ACC112 (cell line): Measurements from ENCODE around the gene PLEKHG4B.
"Not testable (repeated sequence)": the region's sequence is repeated elsewhere in the genome, so short reads cannot be mapped to it uniquely, and the experiment has no call there.

ENCODE experiments used
- H2AFZ ChIP-seq: fragments of 200-600 bp; sonication (generic); one replicate; pipeline ENCODE4 v1.6.0; 2017; ENCODE audit warnings: antibody characterized with exemption, low read length; ENCODE audit not compliant: unreplicated experiment
- H3K27ac ChIP-seq: fragments of 200-600 bp; sonication (generic); 2 replicates; pipeline ENCODE4 v1.5.1; 2014; ENCODE audit warnings: low read depth, mild to moderate bottlenecking, antibody characterized with exemption, low read length, moderate library complexity
- H3K27me3 ChIP-seq: fragments of 200-600 bp; sonication (generic); 2 replicates; pipeline ENCODE4 v1.6.1; 2014; ENCODE audit warnings: mild to moderate bottlenecking, antibody characterized with exemption, low read length, moderate library complexity, mixed read lengths; ENCODE audit not compliant: insufficient read depth
- H3K36me3 ChIP-seq: fragments of 200-600 bp; sonication (generic); 2 replicates; pipeline ENCODE4 v1.6.1; 2016; ENCODE audit warnings: mild to moderate bottlenecking, antibody characterized with exemption, low read length, moderate library complexity, mixed read lengths; ENCODE audit not compliant: insufficient read depth
- H3K4me1 ChIP-seq: fragments of 200-600 bp; sonication (generic); one replicate; pipeline ENCODE4 v1.6.1; 2016; ENCODE audit warnings: low read length, mixed read lengths; ENCODE audit not compliant: insufficient read depth, unreplicated experiment, control insufficient read depth
- H3K4me3 ChIP-seq: fragments of 200-600 bp; sonication (generic); 2 replicates; pipeline ENCODE4 v1.5.1; 2014; ENCODE audit warnings: mild to moderate bottlenecking, low read depth, low read length
- H3K79me2 ChIP-seq: fragments of 200-600 bp; sonication (generic); one replicate; pipeline ENCODE4 v1.6.0; 2016; ENCODE audit warnings: low read length; ENCODE audit not compliant: control insufficient read depth, unreplicated experiment, insufficient read depth

PLEKHG4B gene

GRCh38 chr5:196350-196749, 104.4 kb downstream of the PLEKHG4B start:
- Histone ChIP-seq H3K36me3 (no peaks in the 10 kb centered on the region), H3K4me1 (no peaks in the 10 kb centered on the region), H2AFZ (no peak overlapping the region), H3K27me3 (no peaks in the 10 kb centered on the region), H3K4me3 (no peak overlapping the region), H3K27ac (no peak overlapping the region), H3K79me2 (no peaks in the 10 kb centered on the region)

- not testable (repeated sequence) for H3K27me3 ChIP-seq, H3K79me2 ChIP-seq, H3K4me3 ChIP-seq, H2AFZ ChIP-seq, H3K36me3 ChIP-seq, H3K27ac ChIP-seq, H3K4me1 ChIP-seq
Observed at GRCh38 chr5:197031-197430, 105.1 kb downstream of the PLEKHG4B start.

- Histone ChIP-seq H3K4me3 (no peak overlapping the region), H3K36me3 (no peaks in the 10 kb centered on the region), H3K27ac (no peak overlapping the region)
Observed at GRCh38 chr5:197892-198489, 106.0 kb downstream of the PLEKHG4B start.

GRCh38 chr5:198516-199196, 106.7 kb downstream of the PLEKHG4B start:
- Histone ChIP-seq H3K79me2 (peaks cover 2% of the 10 kb centered on the region), H2AFZ (no peak overlapping the region), H3K27me3 (no peaks in the 10 kb centered on the region), H3K27ac (no peak overlapping the region), H3K4me1 (no peaks in the 10 kb centered on the region), H3K36me3 (no peaks in the 10 kb centered on the region), H3K4me3 (no peak overlapping the region)

More at GRCh38 chr5:197892-198489, 106.0 kb downstream of the PLEKHG4B start:
- H3K79me2 ChIP-seq, result peaks cover 2% of the 10 kb centered on the region
- H3K27me3 ChIP-seq, result no peaks in the 10 kb centered on the region
- H3K4me1 ChIP-seq, result no peaks in the 10 kb centered on the region
- H2AFZ ChIP-seq, result no peak overlapping the region

GRCh38 chr5:199197-199949, 107.4 kb downstream of the PLEKHG4B start:
- Histone ChIP-seq H3K4me3 (no peak overlapping the region), H3K79me2 (peaks cover 2% of the 10 kb centered on the region), H2AFZ (no peak overlapping the region), H3K4me1 (no peaks in the 10 kb centered on the region), H3K36me3 (no peaks in the 10 kb centered on the region), H3K27ac (no peak overlapping the region), H3K27me3 (no peaks in the 10 kb centered on the region)

- Histone ChIP-seq H3K27ac (no peak overlapping the region), H3K4me1 (no peaks in the 10 kb centered on the region)
Observed at GRCh38 chr5:199950-200645, 108.1 kb downstream of the PLEKHG4B start.

GRCh38 chr5:200985-201384, 109.0 kb downstream of the PLEKHG4B start:
- Histone ChIP-seq H3K27ac (no peak overlapping the region), H3K27me3 (no peaks in the 10 kb centered on the region), H3K4me1 (peaks cover under 1% of the 10 kb centered on the region), H2AFZ (no peak overlapping the region), H3K4me3 (no peak overlapping the region), H3K36me3 (no peaks in the 10 kb centered on the region), H3K79me2 (peaks cover 12% of the 10 kb centered on the region)

More at GRCh38 chr5:199950-200645, 108.1 kb downstream of the PLEKHG4B start:
- H3K79me2 ChIP-seq, result peaks cover 5% of the 10 kb centered on the region
- no peak overlapping the region for H3K4me3 ChIP-seq
- no peaks in the 10 kb centered on the region for H3K36me3 ChIP-seq
- no peak overlapping the region for H2AFZ ChIP-seq
- H3K27me3 ChIP-seq, result no peaks in the 10 kb centered on the region

GRCh38 chr5:201672-202071, 109.7 kb downstream of the PLEKHG4B start:
- Histone ChIP-seq H2AFZ (no peak overlapping the region), H3K36me3 (no peaks in the 10 kb centered on the region), H3K27ac (no peak overlapping the region), H3K79me2 (peaks cover 18% of the 10 kb centered on the region), H3K27me3 (no peaks in the 10 kb centered on the region), H3K4me1 (peaks cover 7% of the 10 kb centered on the region), H3K4me3 (no peak overlapping the region)

GRCh38 chr5:203246-203930, 111.4 kb downstream of the PLEKHG4B start:
- Histone ChIP-seq H2AFZ (no peak overlapping the region), H3K4me1 (peaks cover 13% of the 10 kb centered on the region), H3K36me3 (no peaks in the 10 kb centered on the region), H3K4me3 (no peak overlapping the region), H3K79me2 (peaks cover 35% of the 10 kb centered on the region), H3K27me3 (no peaks in the 10 kb centered on the region), H3K27ac (no peak overlapping the region)

GRCh38 chr5:204001-204400, 112.0 kb downstream of the PLEKHG4B start:
- Histone ChIP-seq H3K27me3 (no peaks in the 10 kb centered on the region), H2AFZ (no peak overlapping the region), H3K4me1 (peaks cover 13% of the 10 kb centered on the region), H3K27ac (no peak overlapping the region), H3K36me3 (no peaks in the 10 kb centered on the region), H3K79me2 (peaks cover 41% of the 10 kb centered on the region), H3K4me3 (no peak overlapping the region)
